H9 (cell line): Measurements from ENCODE around the gene IFT27. TPM values are rescaled to one million over a fixed set of nuclear protein-coding genes. Genes with fewer than 3 reads are reported as not detected.

Experiments used
- DNase-seq: peaks from one replicate; pipeline ENCODE4 v3.0.0-alpha.2; 2017
- H2AFZ ChIP-seq: one replicate; pipeline ENCODE4 v1.6.1; 2013; ENCODE audit warnings: mild to moderate bottlenecking, low read length, control low read depth, moderate library complexity
- H2AK5ac ChIP-seq: 2 replicates; pipeline ENCODE4 v1.6.1; 2013; ENCODE audit warnings: low read length, control low read depth, mixed read lengths; ENCODE audit not compliant: insufficient read length
- H2BK120ac ChIP-seq: one replicate; pipeline ENCODE4 v1.6.1; 2013; ENCODE audit warnings: low read depth, mild to moderate bottlenecking, low read length, control low read depth, inconsistent platforms; ENCODE audit not compliant: poor library complexity, severe bottlenecking
- H2BK12ac ChIP-seq: 2 replicates; pipeline ENCODE4 v1.6.1; 2013; ENCODE audit warnings: low read length, control low read depth, mixed read lengths, low read depth; ENCODE audit not compliant: insufficient read length
- H2BK15ac ChIP-seq: 2 replicates; pipeline ENCODE4 v1.6.1; 2013; ENCODE audit warnings: low read depth, low read length, control low read depth
- H2BK20ac ChIP-seq: one replicate; pipeline ENCODE4 v1.6.1; 2013; ENCODE audit warnings: low read depth, mild to moderate bottlenecking, low read length, control low read depth, inconsistent platforms; ENCODE audit not compliant: poor library complexity, severe bottlenecking
- H2BK5ac ChIP-seq: 2 replicates; pipeline ENCODE4 v1.6.1; 2013; ENCODE audit warnings: low read length, control low read depth, mixed read lengths; ENCODE audit not compliant: insufficient read length
- H3K14ac ChIP-seq: 2 replicates; pipeline ENCODE4 v1.6.1; 2013; ENCODE audit warnings: low read length, control low read depth; ENCODE audit not compliant: insufficient read depth
- H3K18ac ChIP-seq: 2 replicates; pipeline ENCODE4 v1.6.1; 2013; ENCODE audit warnings: low read depth, mild to moderate bottlenecking, mixed read lengths, low read length, control low read depth; ENCODE audit not compliant: insufficient read length
- H3K23ac ChIP-seq: 2 replicates; pipeline ENCODE4 v1.6.1; 2013; ENCODE audit warnings: low read length, control low read depth, mixed read lengths, low read depth; ENCODE audit not compliant: insufficient read length
- H3K23me2 ChIP-seq: 2 replicates; pipeline ENCODE4 v1.6.1; 2013; ENCODE audit warnings: low read depth, mild to moderate bottlenecking, mixed read lengths, low read length, control low read depth; ENCODE audit not compliant: insufficient read length, poor library complexity, severe bottlenecking
- H3K27ac ChIP-seq: 2 replicates; pipeline ENCODE4 v1.5.1; 2013; ENCODE audit warnings: low read length, control low read depth, mixed read lengths, low read depth; ENCODE audit not compliant: insufficient read length
- H3K27me3 ChIP-seq: 2 replicates; pipeline ENCODE4 v1.6.1; 2013; ENCODE audit warnings: low read length, control low read depth, inconsistent platforms; ENCODE audit not compliant: insufficient read depth
- H3K4ac ChIP-seq: 2 replicates; pipeline ENCODE4 v1.6.1; 2013; ENCODE audit warnings: low read depth, mild to moderate bottlenecking, control low read depth, inconsistent platforms, low read length, moderate library complexity
- H3K4me1 ChIP-seq: 2 replicates; pipeline ENCODE4 v1.6.1; 2013; ENCODE audit warnings: low read length, control low read depth, inconsistent platforms; ENCODE audit not compliant: insufficient read depth
- H3K4me2 ChIP-seq: 2 replicates; pipeline ENCODE4 v1.6.1; 2013; ENCODE audit warnings: low read length, control low read depth, mixed read lengths; ENCODE audit not compliant: insufficient read length, insufficient read depth
- H3K56ac ChIP-seq: 2 replicates; pipeline ENCODE4 v1.6.1; 2013; ENCODE audit warnings: low read depth, mild to moderate bottlenecking, mixed read lengths, low read length, control low read depth; ENCODE audit not compliant: insufficient read length
- H3K79me1 ChIP-seq: 2 replicates; pipeline ENCODE4 v1.6.1; 2013; ENCODE audit warnings: low read depth, mild to moderate bottlenecking, moderate library complexity, low read length, control low read depth, inconsistent platforms; ENCODE audit not compliant: insufficient read depth, poor library complexity, severe bottlenecking
- H3K79me2 ChIP-seq: 2 replicates; pipeline ENCODE4 v1.6.1; 2013; ENCODE audit warnings: low read length, control low read depth, inconsistent platforms; ENCODE audit not compliant: insufficient read depth
- H3K9ac ChIP-seq: 2 replicates; pipeline ENCODE4 v1.6.1; 2013; ENCODE audit warnings: low read length, control low read depth, mixed read lengths; ENCODE audit not compliant: insufficient read length; ENCODE audit errors: extremely low read depth
- H3K9me3 ChIP-seq: one replicate; pipeline ENCODE4 v1.6.1; 2013; ENCODE audit warnings: low read depth, low read length, inconsistent platforms; ENCODE audit not compliant: control insufficient read depth
- H3T11ph ChIP-seq: one replicate; pipeline ENCODE4 v1.6.1; 2013; ENCODE audit warnings: mild to moderate bottlenecking, low read length, control low read depth, inconsistent platforms
- H4K20me1 ChIP-seq: one replicate; pipeline ENCODE4 v1.6.1; 2013; ENCODE audit not compliant: control insufficient read depth, insufficient read length, insufficient read depth
- H4K5ac ChIP-seq: 2 replicates; pipeline ENCODE4 v1.6.1; 2013; ENCODE audit warnings: low read depth, mild to moderate bottlenecking, mixed read lengths, low read length, control low read depth; ENCODE audit not compliant: insufficient read length
- H4K8ac ChIP-seq: replicated peaks from 2 replicates; pipeline ENCODE4 v1.6.1; 2013; ENCODE audit warnings: low read length, control low read depth, mixed read lengths, low read depth; ENCODE audit not compliant: insufficient read length
- H4K91ac ChIP-seq: 2 replicates; pipeline ENCODE4 v1.6.1; 2013; ENCODE audit warnings: low read depth, mild to moderate bottlenecking, moderate library complexity, mixed read lengths, low read length, control low read depth; ENCODE audit not compliant: insufficient read length
- H3K27ac Mint-ChIP-seq, 3 experiments: 2 replicates in 2 of 3; 3 replicates in 1 of 3; pipeline ENCODE4 v1.8.0; 2020 to 2021; ENCODE audit warnings: mixed read lengths in 3 of 3, mild to moderate bottlenecking in 1 of 3, moderate library complexity in 1 of 3
- H3K27me3 Mint-ChIP-seq: 2 replicates; pipeline ENCODE4 v1.8.0; 2021; ENCODE audit warnings: low read depth, mild to moderate bottlenecking, moderate library complexity, mixed read lengths
- H3K36me3 Mint-ChIP-seq, 3 experiments: 2 replicates in 2 of 3; 3 replicates in 1 of 3; pipeline ENCODE4 v1.8.0; 2020 to 2021; ENCODE audit warnings: low read depth in 3 of 3, mixed read lengths in 3 of 3; ENCODE audit not compliant: insufficient read depth in 1 of 3
- H3K4me1 Mint-ChIP-seq, 2 experiments: 2 replicates each; pipeline ENCODE4 v1.8.0; 2020; ENCODE audit warnings: mixed read lengths in 2 of 2
- H3K4me3 Mint-ChIP-seq, 2 experiments: 2 replicates in 1 of 2; 3 replicates in 1 of 2; pipeline ENCODE4 v1.8.0; 2020 to 2021; ENCODE audit warnings: mild to moderate bottlenecking in 2 of 2, mixed read lengths in 2 of 2, moderate library complexity in 1 of 2
- H3K9me3 Mint-ChIP-seq, 2 experiments: 2 replicates in 1 of 2; 3 replicates in 1 of 2; pipeline ENCODE4 v1.8.0; 2020; ENCODE audit warnings: mild to moderate bottlenecking in 2 of 2, mixed read lengths in 2 of 2, moderate library complexity in 1 of 2
- WGBS: extraction: QIAGEN DNeasy Blood & Tissue Kit; methylation state at CpG from one replicate; pipeline ENCODE4 v1.1.7; 2013; ENCODE audit warnings: missing lambda C conversion rate, low lambda C conversion rate, mixed read lengths; ENCODE audit not compliant: insufficient read length; ENCODE audit errors: extremely low coverage; 5-methylcytosine and 5-hydroxymethylcytosine counted together
- total RNA-seq: library from RNA; stranded (reverse); gene quantifications from 2 replicates; pipeline ENCODE4 v1.2.1, GENCODE V29; 2021
- TF ChIP-seq, protein P1 (sequence below): fragments of 200-600 bp; sonication (generic); conservative IDR thresholded peaks from 3 replicates; pipeline ENCODE4 v1.8.0; 2021; ENCODE audit warnings: antibody characterized with exemption, mild to moderate bottlenecking

Gene IFT27
- total RNA-seq, 1 experiment from 2014 or later: 43.4 TPM

DNA sequence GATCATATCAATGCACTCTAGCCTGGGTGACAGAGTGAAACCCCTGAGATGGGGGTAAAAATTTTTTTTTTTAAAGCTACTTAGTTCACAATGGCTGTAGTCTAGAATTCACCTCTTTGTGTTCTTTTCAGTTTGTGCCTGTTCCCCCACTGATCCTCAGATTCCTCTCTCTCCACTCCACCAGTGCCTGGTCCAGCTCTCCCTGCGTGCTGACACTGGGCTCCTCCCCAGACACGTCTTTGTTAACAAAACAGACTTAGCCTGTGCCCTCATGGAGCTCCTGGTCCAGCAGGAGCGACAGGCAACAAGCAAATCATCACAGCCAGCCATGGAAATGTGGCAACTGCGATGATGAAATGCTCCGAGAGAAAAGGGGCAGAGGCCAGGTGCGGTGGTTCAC, 34.0 kb downstream of the IFT27 start:
- H4K5ac ChIP-seq: no peak overlapping the region
- H3K23me2 ChIP-seq: no peaks in the 10 kb centered on the region
- Mint-ChIP-seq H3K36me3 (peaks cover 0 to 4% (median 0%) of the 10 kb centered on the region in 3 experiments; a peak in 2 of 7 replicates), H3K27ac (no peak overlapping the region), H3K9me3 (peaks cover 0 to 5% of the 10 kb centered on the region in 2 experiments; a peak in 3 of 5 replicates), H3K4me3 (no peak overlapping the region), H3K4me1 (0 out of 4 replicates have a peak, but pooled peaks cover 0 to 2% of the 10 kb centered on the region in 2 experiments), H3K27me3 (peaks cover 59% of the 10 kb centered on the region)
- H2BK12ac ChIP-seq: no peak overlapping the region
- H4K8ac ChIP-seq: no peak overlapping the region
- no peak overlapping the region for H2BK15ac ChIP-seq
- H3K4me2 ChIP-seq: no peak overlapping the region
- no peak overlapping the region for H3K18ac ChIP-seq
- H3K9ac ChIP-seq: no peak overlapping the region
- no peak overlapping the region for H3K4ac ChIP-seq
- no peaks in the 10 kb centered on the region; the same call in 1 of the 2 replicates for H3K27me3 ChIP-seq
- no peak overlapping the region for H2AFZ ChIP-seq
- no peak overlapping the region for H2BK20ac ChIP-seq
- H4K20me1 ChIP-seq: no peaks in the 10 kb centered on the region
- H2BK120ac ChIP-seq: no peak overlapping the region
- no peak overlapping the region for H2AK5ac ChIP-seq
- no peak overlapping the region for H3K56ac ChIP-seq
- H2BK5ac ChIP-seq: no peak overlapping the region
- no peak overlapping the region for H3K14ac ChIP-seq
- H3K27ac ChIP-seq: no peak overlapping the region
- no CpG with 5 or more reads among the region's 6 CpGs for WGBS
- DNase-seq: peak; percentile 3
- no peak overlapping the region for H3T11ph ChIP-seq
- TF ChIP-seq, protein P1, sequence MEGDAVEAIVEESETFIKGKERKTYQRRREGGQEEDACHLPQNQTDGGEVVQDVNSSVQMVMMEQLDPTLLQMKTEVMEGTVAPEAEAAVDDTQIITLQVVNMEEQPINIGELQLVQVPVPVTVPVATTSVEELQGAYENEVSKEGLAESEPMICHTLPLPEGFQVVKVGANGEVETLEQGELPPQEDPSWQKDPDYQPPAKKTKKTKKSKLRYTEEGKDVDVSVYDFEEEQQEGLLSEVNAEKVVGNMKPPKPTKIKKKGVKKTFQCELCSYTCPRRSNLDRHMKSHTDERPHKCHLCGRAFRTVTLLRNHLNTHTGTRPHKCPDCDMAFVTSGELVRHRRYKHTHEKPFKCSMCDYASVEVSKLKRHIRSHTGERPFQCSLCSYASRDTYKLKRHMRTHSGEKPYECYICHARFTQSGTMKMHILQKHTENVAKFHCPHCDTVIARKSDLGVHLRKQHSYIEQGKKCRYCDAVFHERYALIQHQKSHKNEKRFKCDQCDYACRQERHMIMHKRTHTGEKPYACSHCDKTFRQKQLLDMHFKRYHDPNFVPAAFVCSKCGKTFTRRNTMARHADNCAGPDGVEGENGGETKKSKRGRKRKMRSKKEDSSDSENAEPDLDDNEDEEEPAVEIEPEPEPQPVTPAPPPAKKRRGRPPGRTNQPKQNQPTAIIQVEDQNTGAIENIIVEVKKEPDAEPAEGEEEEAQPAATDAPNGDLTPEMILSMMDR: no peak
- H3K79me1 ChIP-seq: no peaks in the 10 kb centered on the region
- H3K9me3 ChIP-seq: no peaks in the 10 kb centered on the region
- no peaks in the 10 kb centered on the region for H3K79me2 ChIP-seq
- no peak overlapping the region for H4K91ac ChIP-seq
- no peak overlapping the region for H3K23ac ChIP-seq
- no peaks in the 10 kb centered on the region for H3K4me1 ChIP-seq
